Activated CD4-positive, CD25-positive, alpha-beta regulatory T cell treated with anti-CD3 and anti-CD28 coated beads, Interleukin-2, amount 50 U/mL, for 24 hours (primary cell): Measurements from ENCODE around the gene CTXND1.
"Not testable (repeated sequence)": the region's sequence is repeated elsewhere in the genome, so short reads cannot be mapped to it uniquely, and the experiment has no call there.

ENCODE experiments used
- ATAC-seq, 2 donors: fragments of 150-1000 bp; cut with Tn5 transposase; one replicate each; pipeline ENCODE4 v1.10.0; 2021; ENCODE audit warnings: mild to moderate bottlenecking in 1 of 2, moderate library complexity in 1 of 2

Gene CTXND1

DNA sequence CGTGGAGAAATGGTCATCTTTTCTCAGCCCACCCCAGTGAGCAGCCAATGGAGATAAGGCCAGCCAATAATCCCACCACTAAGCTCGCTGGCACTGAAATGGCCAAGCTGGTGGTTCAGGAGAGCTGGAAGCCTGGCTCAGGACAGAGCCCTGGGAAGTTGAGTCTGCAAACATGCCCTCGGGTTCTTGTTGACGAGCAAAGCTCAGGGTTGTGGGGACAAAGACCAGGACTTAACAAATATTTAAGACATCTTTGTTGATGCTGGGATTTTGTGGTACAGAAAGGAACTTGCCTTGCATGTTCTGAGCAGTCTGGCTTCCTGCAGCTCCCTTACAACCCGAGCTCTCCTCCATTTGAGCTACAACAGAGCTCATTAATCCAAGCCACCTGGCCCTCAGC, 94.8 kb downstream of the CTXND1 start:
- no peak for ATAC-seq

DNA sequence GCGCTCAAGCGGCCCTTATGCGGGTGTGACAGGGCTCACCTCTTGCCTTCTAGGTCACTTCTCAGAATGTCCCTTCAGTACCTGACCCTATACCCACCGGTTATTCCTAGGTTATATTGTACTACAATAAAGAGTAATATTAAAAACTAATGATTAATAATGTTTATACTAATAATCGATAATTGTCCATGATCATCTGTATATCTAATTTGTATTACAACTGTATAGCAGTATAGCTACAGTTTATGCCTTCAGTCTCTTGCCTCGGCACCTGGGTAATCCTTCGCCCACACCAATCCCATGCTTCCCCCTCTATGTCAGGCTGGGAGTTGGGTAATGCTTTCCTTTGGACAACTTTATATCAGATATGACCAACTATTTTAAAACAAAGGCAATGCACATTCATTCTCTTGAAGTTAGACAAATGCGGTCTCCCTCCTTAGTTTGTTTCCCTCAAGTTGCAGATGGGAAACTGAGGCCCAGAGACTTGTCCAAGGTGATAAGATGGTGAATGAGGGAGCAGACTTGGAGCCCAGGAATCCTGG, 95.8 kb downstream of the CTXND1 start:
- ATAC-seq: no peak

DNA sequence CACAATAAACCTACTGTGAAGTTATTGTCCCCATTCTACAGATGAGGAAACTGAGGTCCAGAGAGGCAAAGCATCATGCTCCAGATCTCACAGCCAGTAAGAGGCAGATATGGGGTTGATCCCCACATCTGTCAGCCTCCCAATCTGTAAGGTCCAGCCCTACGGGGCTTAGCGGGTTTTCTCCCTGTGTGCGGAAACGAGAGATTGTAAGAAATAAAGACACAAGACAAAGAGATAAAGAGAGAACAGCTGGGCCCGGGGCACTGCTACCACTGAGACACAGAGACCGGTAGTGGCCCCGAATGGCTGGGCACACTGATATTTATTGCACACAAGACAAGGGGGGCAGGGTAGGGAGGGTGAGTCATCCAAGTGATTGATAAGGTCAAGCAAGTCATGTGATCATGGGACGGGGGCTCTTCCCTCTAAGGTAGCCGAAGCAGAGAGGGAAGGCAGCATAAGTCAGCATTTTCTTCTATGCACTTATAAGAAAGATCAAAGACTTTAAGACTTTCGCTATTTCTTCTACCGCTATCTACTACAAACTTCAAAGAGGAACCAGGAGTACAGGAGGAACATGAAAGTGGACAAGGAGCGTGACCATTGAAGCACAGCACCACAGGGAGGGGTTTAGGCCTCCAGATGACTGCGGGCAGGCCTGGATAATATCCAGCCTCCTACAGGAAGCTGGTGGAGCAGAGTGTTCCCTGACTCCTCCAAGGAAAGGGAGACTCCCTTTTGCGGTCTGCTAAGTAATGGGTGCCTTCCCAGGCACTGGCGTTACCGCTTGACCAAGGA, 96.4 kb downstream of the CTXND1 start:
- ATAC-seq: not testable (repeated sequence)

DNA sequence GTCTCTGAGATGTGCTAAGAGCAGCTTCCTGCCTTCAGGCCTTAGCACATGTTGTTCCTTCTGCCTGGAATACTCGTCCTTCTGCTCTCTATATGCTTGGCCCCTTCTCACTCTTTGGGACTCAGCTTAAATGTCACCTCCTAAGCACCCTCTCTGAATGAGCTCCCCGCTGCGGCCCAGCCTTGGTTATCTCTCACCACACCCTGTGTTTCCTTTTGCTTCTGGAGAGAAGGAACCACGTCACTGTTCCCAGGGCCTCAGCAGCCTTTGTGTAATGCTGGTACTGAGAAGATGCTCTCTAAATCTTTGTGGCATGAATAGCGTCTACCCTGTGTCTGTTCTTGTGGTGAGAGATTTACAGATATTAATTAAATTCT, 97.0 kb downstream of the CTXND1 start:
- ATAC-seq: no peak

DNA sequence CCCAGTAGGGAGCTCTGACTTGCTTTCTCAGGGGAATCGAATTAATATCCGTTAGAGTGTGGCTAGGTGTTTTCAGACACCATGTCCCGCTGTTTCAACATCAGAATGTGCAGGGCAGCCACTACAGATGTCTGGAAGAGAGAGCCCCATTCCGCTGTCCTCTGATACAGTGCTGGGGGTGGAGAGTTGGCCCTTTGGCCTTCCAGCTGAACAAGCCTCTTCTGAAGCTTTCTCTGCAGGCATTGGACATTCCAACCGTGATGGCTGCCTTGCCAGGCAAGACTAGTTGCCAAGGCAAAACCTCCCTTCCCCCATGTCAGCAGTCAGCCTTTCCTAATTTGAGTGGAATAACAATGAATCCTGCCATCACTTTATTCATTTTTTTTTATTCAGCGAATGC, 97.7 kb downstream of the CTXND1 start:
- ATAC-seq: no peak

DNA sequence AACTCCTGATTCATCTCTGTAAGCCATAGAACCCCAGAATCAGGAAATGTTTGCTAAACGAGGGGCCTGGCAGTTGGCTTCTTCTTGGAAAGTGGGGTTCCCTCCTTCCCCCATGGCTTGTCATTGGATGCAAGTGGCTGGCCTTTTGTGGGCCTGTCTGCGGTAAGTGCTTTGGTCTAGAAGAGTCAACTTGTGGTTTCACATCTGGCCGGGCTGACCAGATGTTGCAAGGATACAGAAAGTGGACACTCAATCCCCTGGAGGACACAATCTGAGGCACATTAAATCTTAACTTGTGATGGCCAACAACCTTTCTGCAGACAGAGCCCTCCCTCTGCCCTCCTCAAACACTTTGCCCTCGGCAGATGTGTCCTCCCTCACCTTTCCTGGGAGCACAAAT, 98.1 kb downstream of the CTXND1 start:
- no peak for ATAC-seq

DNA sequence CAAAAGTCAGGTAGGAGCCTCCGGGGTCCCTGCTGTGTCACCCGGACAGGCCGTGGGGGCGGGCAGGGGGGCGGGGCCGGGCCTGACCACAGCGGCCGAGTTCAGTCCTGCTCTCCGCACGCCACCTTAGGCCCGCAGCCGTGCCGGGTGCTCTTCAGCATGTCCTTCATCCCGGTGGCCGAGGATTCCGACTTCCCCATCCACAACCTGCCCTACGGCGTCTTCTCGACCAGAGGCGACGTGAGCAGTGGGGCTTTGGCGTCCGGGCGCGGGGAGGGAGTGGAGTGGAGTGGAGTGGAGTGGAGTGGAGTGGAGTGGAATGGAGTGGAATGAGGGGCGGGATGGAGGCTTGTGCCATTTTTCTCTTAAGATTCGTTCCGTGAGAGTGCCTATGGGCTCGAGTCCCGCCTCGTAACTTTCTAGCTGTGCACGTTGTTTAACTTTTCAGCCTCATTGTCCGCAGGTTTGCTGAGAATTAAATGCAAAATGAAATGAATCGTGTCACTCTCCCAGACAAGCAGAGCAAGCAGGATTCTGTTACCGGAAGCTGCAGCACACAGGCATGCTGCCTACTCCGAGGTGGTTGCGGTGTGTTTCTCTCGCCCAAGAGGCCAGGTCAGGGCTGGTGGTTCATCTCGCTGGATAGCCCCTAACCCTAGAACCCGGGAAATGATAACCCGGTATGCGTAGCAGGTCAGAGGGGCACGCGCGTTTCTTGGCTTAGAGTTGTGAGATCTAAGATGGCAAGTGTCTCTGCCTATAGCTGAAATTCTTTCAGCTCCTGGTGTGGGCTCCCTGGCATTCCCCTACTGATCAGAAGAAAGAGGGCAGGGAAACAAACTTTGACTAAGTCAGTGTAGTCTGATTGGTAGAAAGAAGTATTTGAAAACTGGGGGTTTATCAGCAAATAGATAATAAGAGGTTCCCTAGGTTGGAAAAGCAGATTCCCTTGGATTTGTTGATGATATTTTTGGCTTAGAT, 98.8 kb downstream of the CTXND1 start, which contains the start of gene FAH:
FAH (plus strand) TSS at position 104 of the 981 bp plus-strand sequence; CDS start at position 160, 56 bp downstream.
- ATAC-seq: peak; percentile 70 to 76

DNA sequence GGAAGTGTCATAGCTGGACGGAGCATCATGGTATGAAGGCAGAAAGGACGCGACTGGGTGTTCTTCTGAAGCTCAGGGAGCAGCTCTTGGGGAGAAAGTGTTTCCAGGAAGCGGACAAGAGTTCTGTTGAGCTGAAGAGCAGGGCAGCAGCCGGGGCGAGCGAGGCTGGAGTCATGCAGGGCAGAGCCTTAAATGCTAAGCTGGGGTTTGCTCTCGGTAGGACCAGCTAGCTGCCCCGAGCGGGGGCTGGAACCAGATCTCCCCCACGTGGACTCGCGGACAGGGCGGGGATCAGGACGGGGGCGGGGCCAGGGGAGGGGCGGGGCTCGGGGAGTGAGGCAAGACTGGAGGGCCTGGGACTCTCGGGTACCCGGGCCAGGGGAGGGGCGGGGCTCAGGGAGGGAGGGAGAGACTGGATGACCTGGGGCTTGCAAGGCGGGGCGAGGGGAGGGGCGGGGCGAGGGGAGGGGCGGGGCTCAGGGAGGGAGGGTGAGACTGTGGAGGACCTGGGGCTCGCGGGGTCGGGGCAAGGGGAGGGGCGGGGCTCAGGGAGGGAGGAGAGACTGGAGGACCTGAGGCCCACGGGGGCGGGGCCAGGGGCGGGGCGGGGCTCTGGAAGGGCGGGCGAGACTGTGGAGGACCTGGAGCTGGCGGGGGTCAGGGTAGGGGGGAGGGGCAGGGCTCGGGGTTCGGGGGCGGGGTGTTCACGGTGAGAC, 99.7 kb downstream of the CTXND1 start:
- peak; percentile 74 to 78 for ATAC-seq

DNA sequence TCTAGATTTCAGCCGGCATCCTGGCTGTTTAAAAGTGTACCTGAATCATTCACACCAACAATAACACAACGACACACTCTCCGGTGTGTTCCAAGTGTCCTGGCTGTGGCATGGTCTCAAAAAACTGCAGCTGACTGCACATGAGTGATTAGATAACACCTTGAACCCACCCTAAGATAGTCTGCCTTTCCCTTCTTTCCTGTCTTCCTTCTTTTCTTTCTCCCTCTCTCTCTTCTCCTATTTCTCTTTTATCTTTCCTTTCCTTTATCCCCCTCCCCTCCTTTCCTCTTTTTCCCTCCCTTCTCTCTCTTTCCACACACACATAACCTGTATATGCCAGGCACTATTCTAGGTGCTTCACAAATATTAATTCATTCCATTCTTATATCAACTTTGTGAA, 100.4 kb downstream of the CTXND1 start:
- no peak for ATAC-seq

DNA sequence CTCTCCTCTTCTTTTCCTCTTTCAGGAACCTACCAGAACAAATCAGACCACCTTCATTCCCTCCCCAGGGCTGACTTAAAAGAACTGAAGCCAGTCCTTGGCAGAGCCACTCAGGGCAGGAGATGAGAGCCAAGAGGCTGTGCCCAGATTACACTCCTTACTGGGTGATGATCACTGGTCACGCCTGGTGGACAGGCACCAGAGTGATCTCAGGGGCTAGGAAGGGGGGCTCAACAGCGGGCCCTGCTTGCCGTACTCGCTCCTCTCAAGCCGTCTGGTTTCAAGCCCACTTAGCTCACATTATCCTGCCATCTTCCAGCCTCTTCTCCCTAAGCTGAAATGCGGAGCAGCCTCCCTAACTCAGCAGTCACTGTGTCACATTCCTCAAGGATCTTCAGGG, 100.9 kb downstream of the CTXND1 start:
- ATAC-seq: no peak
